ENCODE data around the gene GJD4. TPM values are rescaled to one million over a fixed set of nuclear protein-coding genes. Genes with fewer than 3 reads are reported as not detected.
A peak's percentile ranks its signal among the peaks of the same experiment; 100 is the strongest.

GJD4 gene
- total and polyA plus RNA-seq, 2 of the 4 experiments (the other 2 are of a cell fraction): not detected

DNA sequence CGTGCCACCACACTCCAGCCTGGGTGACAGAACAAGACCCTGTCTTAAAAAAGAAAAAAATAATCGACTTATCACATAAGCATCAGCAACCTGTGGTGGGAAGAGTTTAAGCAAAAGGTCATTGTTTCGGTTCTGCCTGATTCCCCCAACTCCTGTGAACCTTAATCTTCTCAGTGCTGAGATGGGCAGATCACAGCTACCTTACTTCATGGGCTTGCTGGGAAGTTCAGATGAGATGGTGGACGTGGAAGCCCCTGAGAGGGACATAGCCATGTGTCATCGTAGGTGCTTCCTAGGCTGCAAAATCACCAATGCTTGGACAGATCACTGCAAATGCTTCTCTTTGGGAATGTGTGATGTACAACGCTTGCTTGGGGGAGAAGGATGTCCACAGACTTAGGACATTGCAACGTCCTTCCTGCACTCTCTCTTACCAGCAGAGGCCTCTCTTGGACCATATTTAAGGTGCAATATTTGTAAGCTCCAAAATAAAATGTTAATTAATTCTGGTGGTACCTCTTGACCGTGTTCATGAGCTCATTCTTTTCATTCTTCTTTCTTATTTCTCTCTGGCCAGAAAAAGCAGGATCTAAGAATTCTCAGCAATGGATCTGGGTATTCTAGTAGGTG lies 8.6 kb downstream of the GJD4 start:
- H2BK20ac ChIP-seq (ENCODE audit: low read depth, low read length): no peak overlapping the region
- no CpG with 5 or more reads among the region's 8 CpGs for WGBS, 2 experiments (ENCODE audit: extremely low coverage in 2 of 2, insufficient read length in 1 of 2)
- dilution Hi-C loops (cut with HindIII; ENCODE audit: low sequenced_read_pairs, unreplicated experiment) (no loop called here), in situ Hi-C loops (cut with MboI; ENCODE audit: low sequenced_read_pairs) (no loop called here), intact Hi-C loops (cut with micrococcal nuclease) (loop anchor here (5.0 kb wide), 1 partner anchor 1264 kb away; no protein-coding TSS in a partner anchor)
- no peak overlapping the region for H3K9ac ChIP-seq (ENCODE audit: low read depth, low read length)
- no peak overlapping the region for H4K8ac ChIP-seq (ENCODE audit: low read depth in 2 of 2, low read length in 2 of 2)
- H3K56ac ChIP-seq (ENCODE audit: extremely low read depth, insufficient read depth, low read length): no peak overlapping the region
- DNase-seq (peak; percentile 55), ATAC-seq (ENCODE audit: low read depth) (peak; percentile 88)
- H3K4me1 ChIP-seq (ENCODE audit: control insufficient read depth, insufficient read depth, low read length): no peaks in the 10 kb centered on the region
- no peaks in the 10 kb centered on the region for H4K20me1 ChIP-seq (ENCODE audit: insufficient read depth, low read length)
- H3K27ac ChIP-seq (ENCODE audit: insufficient read depth, low read length): no peak overlapping the region
- no peak overlapping the region for H2BK5ac ChIP-seq (ENCODE audit: low read depth, low read length, poor library complexity, severe bottlenecking)
- no peak overlapping the region for H3K18ac ChIP-seq (ENCODE audit: low read depth, low read length)
- no peak overlapping the region for H4K91ac ChIP-seq (ENCODE audit: insufficient read depth, low read depth, low read length)
- no peak overlapping the region for H3K4me2 ChIP-seq (ENCODE audit: low read depth, low read length)
- no peak overlapping the region for H2AK9ac ChIP-seq (replicated peaks; ENCODE audit: low read depth, low read length, poor library complexity)
- no peak overlapping the region for H4K5ac ChIP-seq (ENCODE audit: low read depth, low read length)
- ChIA-PET CTCF (interaction anchor here (0.8 to 2.2 kb wide), 5 partner anchors 8 to 1267 kb away, joined by 3 to 9 read pairs (median 3); partner anchors contain the start of gene GJD4), POLR2A (ENCODE audit: unreplicated experiment) (no interaction called here)
- H3K4ac ChIP-seq (ENCODE audit: low read depth, low read length): no peak overlapping the region
- H3K9me3 ChIP-seq (ENCODE audit: control insufficient read depth, insufficient read depth, low read length): 0 out of 2 replicates have a peak, but pooled peaks cover 2% of the 10 kb centered on the region
- TF ChIP-seq SMC3 (IDR thresholded peaks at IDR 0.05; ENCODE audit: low read depth, low read length) (peak; percentile 68), RAD21 (IDR thresholded peaks at IDR 0.05; ENCODE audit: low read length) (peak; percentile 75), MAZ (IDR thresholded peaks at IDR 0.05; ENCODE audit: borderline replicate concordance, low read depth, low read length) (no peak)
- TF ChIP-seq, protein P1, sequence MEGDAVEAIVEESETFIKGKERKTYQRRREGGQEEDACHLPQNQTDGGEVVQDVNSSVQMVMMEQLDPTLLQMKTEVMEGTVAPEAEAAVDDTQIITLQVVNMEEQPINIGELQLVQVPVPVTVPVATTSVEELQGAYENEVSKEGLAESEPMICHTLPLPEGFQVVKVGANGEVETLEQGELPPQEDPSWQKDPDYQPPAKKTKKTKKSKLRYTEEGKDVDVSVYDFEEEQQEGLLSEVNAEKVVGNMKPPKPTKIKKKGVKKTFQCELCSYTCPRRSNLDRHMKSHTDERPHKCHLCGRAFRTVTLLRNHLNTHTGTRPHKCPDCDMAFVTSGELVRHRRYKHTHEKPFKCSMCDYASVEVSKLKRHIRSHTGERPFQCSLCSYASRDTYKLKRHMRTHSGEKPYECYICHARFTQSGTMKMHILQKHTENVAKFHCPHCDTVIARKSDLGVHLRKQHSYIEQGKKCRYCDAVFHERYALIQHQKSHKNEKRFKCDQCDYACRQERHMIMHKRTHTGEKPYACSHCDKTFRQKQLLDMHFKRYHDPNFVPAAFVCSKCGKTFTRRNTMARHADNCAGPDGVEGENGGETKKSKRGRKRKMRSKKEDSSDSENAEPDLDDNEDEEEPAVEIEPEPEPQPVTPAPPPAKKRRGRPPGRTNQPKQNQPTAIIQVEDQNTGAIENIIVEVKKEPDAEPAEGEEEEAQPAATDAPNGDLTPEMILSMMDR (conservative IDR thresholded peaks at IDR 0.05; ENCODE audit: low read depth, low read length): peak; percentile 68
- H3K27me3 ChIP-seq (ENCODE audit: control insufficient read depth, insufficient read depth, low read length): peaks cover 21% of the 10 kb centered on the region
- H3K79me1 ChIP-seq (ENCODE audit: low read depth in 1 of 2, low read length in 2 of 2): no peaks in the 10 kb centered on the region
- H2AK5ac ChIP-seq (ENCODE audit: low read depth, low read length): no peak overlapping the region
- H2AFZ ChIP-seq (replicated peaks; ENCODE audit: low read length, poor library complexity): no peak overlapping the region
- no peak overlapping the region for H3K4me3 ChIP-seq (ENCODE audit: insufficient read depth, low read depth, low read length)
- H3K9me1 ChIP-seq (ENCODE audit: insufficient read depth, low read length): no peaks in the 10 kb centered on the region
- no peak overlapping the region for H3K23ac ChIP-seq (ENCODE audit: low read depth, low read length)
- H2BK120ac ChIP-seq (ENCODE audit: low read depth, low read length): no peak overlapping the region
- no peak overlapping the region; the same call in 2 of the 3 replicates for H2BK15ac ChIP-seq (ENCODE audit: low read depth, low read length)
- no TSS peak for BruUV-seq (replicated peaks)
- no peaks in the 10 kb centered on the region for H3K36me3 ChIP-seq (ENCODE audit: control insufficient read depth, insufficient read depth, low read length)
- H3K14ac ChIP-seq (replicated peaks; ENCODE audit: low read depth, low read length): no peak overlapping the region
